HG02798 (cell line): Measurements from ENCODE around the gene NUDT16.
A peak's percentile ranks its signal among the peaks of the same experiment; 100 is the strongest.
"Not testable (repeated sequence)": the region's sequence is repeated elsewhere in the genome, so short reads cannot be mapped to it uniquely, and the experiment has no call there.

Experiments
- ATAC-seq: cut with Tn5 transposase; IDR thresholded peaks from one replicate; pipeline ENCODE4 v1.9.1; 2021; ENCODE audit warnings: mild to moderate bottlenecking; ENCODE audit not compliant: unreplicated experiment, poor library complexity

The NUDT16 gene

DNA sequence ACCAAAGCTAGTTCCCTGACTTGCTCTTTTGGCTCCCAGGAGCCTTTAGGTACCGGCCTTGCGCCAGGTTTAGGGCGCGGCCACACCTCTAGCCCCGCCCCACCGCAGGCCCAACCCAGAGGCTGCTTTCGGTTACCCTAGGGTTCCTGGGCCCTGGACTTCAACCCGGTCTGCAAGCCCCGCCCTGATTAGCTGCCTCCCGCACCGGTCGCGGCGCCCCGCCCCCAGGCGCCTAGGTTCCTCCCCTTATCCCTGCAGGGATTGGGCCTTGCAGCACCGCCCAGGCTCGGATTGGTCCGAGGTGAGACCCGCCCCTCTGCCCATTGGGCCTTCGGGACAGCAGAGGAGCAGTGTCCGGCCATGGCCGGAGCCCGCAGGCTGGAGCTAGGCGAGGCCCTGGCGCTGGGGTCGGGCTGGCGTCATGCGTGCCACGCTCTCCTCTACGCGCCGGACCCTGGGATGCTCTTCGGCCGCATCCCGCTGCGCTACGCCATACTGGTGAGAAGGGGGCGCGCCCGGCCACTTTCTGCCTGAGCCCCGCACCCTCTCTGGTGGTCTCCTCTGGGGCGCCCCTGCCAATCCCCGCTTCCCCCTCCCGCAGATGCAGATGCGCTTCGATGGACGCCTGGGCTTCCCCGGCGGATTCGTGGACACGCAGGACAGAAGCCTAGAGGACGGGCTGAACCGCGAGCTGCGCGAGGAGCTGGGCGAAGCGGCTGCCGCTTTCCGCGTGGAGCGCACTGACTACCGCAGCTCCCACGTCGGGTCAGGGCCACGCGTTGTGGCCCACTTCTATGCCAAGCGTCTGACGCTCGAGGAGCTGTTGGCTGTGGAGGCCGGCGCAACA, at the start of gene NUDT16:
NUDT16 (plus strand) TSS at position 330 of the 847 bp plus-strand sequence; CDS start at position 361, 31 bp downstream.
- peak; percentile 98 for ATAC-seq

DNA sequence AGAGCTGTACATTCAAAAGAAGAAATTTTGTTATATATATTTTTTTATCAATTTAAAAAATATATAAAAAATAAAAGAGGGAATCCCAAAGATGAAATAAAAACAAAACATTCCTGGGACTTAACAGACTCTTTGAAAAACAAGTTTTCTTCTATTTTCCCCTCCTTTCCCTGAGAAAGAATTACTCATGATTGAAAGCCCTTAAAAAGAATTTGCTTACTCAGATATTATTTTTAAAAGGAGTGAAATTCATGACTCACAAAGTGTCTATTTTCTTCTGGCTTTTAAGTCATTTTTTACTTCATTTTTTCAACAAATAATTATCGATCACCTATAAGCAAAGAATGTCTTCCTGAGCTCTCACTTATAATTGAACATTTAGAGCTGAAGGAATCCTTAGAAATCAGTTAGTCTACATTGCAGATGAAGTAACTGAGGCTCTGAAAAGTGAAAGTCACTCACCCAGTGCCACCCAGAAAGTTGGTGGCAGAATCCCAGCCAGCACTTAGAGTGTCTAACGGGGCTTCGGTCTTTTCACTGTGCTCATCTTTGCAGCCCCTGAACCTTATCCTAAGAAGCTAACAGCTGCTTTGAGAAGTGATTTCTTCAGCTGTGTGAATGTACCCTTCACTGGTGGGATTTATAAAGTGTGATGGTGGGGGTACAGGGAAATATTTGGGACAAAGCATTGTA, 42.5 kb upstream of the NUDT16 start:
- ATAC-seq: no peak

DNA sequence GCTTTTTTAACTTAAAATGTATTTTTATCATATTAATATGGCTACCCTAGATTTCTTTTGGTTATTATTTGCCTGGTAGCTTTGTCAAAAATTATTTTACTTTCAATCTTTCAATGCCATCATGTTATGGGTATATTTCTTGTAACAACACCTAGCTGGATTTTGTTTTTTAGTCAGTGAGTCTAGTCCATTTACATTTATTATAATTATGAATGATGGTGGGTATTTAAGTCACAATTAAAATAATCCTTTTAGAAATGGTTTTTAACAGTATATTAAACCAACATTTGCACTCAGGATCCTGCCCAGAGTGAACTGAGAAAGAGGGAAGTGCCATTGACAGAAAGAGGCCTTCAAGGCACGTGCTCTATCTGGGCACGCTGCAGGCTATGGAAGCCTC, 39.8 kb upstream of the NUDT16 start:
- ATAC-seq: no peak

DNA sequence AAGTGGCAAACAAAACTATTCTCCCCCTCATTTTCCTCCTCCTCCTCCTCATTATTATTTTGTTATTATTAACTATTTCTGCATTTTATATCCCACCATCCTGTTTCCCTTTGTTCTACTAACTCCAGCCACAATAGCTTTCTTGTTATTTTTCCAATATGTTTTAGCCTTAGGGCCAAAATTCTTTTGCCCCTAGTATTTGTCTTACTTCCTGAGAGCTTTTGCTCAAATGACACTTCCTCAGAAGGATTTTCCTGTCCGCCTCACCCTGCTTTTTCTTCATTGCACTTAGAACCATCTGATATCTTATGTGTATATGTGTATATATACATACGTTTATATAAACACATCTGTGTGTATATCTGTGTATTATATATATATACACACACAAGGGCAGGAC, 32.7 kb upstream of the NUDT16 start:
- ATAC-seq: no peak

DNA sequence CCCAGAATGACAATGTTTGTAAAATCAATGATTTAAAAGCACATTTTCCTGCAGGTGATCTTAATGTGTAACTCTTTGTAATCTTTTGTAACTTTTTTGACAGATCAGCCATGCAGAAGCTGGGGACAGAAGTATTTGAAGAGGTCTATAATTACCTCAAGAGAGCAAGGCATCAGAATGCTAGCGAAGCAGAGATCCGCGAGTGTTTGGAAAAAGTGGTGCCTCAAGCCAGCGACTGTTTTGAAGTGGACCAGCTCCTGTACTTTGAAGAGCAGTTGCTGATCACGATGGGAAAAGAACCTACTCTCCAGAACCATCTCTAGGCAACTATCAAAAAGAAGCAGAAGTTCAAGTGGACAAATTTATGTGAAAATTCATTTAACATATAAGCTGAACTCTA, 32.1 kb upstream of the NUDT16 start:
- no peak for ATAC-seq

DNA sequence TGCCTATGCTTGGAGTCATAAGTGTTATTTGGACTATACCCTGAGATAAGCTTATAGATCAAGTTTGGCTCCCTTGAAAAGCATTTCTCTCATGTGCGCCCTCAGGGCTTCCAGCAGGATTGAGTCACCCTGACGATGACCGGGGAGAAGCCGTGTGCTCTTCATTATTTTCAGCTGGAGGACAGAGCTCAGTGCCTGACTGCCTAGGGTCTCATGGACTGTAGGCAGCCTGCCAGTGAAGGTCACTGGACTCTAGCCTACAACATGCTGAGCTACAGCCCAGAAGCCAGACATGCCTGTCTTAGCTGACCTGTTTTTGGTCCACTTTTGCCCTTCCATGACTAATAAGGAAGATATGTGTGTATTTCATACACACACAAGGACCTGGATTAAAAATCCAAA, 31.6 kb upstream of the NUDT16 start:
- no peak for ATAC-seq

DNA sequence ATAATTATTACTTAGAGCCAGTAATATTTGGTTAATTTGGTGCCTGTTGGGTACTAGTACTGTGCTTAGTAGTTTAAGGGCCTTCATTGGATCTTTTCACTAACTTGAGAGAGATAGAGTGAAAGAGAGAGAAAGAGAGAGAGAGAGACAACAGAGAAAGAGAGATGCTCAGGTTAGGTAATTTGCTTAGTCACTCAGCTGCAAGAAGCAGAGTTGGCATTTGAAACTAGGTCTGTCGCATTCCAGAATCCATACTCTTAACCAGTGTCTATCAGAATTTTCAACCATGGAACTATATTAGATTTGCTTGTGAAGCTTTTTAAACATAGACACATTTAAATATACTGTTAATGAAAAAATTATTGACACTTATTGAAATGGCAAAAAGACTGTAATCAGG, 31.1 kb upstream of the NUDT16 start:
- no peak for ATAC-seq

DNA sequence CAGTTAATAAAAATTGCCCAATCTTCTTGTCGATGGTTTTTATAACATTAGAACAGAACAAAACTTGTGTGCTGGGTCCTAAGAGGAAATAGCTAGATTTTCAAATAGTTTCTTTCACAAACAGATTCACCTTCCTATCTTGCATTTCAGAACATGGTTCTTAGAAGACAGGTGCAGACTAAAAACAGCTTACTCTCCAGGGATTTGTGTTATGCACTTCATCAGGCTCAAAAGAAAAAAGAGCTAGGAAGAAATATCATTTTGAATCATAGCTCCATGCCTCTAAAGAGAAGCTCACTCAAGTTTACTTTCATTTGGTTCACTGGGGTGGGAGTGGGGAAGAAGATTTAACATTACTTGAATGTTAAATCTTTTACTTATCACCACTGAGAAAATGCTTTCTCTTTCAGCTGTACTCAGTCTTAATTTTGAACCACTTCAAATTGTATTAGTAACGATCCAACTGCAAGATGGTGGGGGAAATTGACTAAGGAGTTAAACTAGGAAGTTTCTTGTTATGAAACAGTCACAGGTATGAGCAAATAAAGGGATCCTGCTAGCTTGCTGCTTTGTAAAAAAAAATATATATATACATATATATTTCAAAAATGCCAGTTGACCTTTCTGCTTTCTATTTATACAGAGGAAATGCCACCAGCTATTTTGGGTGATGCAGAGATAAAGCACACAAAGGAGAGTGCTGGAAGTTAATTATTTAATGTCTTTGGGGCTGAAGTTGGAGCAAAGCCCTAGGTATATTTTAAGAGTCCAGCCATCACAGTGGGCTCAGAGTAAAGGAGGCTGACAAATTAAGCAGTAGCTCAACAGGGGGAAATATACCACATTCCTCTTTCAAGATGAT, 28.3 kb upstream of the NUDT16 start:
- ATAC-seq: no peak

DNA sequence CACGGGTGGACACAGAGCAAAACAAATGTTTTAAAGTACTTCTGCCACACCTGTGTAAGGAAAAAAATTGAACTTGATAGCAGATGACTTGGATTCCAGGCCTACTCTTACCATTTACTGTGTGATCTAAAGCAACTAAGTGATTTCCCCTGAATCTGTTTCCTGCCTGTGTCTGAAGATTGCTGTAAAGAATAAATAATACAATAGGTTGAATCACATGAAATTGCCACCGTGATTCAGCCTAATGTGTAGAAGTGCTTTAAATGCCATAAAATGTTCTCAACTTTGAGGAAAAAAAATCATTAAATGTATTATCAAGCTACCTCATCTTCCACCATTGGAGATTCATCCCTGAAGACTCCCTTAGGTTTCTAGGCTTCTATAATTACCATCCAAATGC, 27.6 kb upstream of the NUDT16 start:
- no peak for ATAC-seq

DNA sequence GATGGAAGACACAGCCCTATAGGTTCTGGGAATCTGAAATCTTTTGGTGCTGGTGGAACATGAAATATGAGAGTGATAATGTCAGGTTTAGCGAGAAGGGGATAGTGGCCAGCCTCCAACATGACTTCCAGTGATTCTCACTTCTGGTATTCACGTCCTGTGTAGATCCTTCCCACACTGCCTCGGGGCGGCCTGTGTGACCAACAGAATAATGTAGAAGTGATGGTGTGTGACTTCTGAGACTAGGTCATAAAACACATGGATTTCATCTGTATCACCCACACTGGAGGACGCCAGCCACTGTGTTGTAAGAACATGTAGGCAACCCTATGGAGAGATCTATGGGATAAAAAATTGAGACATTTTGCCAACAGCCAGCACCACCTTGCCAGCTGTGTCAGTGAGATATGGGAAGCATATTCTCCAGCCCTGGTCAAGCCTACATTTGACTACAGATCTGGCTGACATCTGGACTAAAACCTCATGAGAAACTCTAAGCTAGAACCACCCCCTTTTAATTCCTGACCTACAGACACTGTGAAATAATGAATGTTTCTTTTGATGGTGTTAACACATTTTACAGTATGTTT, 25.5 kb upstream of the NUDT16 start:
- no peak for ATAC-seq

DNA sequence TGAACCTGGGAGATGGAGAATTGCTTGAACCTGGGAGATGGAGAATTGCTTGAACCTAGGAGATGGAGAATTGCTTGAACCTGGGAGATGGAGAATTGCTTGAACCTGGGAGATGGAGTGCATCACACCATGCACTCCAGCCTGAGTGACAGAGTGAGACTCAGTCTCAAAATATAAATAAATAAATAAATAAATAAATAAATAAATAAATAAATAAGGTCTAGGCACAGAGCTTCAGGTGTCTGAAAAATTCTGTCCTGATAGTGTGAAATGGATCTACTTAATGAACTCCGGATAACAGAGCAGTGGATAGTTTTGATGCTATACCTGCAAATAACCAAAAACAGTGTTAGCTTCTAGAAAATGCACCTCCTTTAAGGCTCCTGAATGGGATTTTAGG, 24.3 kb upstream of the NUDT16 start:
- no peak for ATAC-seq

DNA sequence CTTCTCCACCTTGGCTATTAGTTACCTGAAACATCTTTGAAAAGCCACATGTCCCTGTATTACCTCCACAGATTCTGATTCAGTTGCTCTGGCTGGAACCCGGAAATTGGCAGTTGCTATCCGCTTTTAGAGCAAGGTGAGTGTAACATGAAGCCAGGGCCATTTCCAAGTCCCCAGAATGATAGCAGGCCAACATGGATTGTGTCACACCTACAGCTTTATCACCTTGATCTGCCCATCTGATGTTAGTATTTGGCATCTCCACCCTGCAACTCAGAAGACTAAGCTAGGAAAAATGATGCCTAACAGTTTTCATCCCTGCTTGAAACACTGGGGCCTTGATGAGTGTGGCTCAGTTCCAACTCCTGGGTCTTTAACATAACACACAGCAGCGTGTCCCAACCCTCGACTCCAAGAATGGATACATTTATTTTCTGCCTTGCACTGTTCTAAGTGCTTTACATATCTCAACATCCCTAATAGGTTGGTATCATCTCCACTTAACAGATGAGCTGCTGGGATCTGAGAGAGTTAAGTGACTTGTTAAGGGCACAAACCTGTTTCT, 21.3 kb upstream of the NUDT16 start:
- no peak for ATAC-seq

DNA sequence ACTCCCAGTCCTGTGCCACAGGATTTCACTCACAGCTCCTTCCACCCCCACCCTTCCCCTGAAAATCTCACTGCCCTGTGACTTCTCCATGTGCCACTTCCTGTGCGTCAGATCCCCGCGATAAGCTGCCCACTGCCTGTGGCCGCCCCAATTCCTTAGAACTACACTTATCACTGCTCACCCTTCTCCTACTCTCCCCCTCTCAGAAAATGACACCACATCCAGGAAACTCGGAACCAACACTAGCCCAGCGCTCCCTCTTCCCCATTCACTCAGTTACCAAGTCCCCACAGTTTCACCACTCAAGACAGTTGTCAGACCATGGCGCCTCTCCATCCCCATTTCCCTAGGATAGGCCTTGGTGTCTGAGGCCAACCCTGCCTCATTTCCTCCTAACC, 20.5 kb upstream of the NUDT16 start:
- not testable (repeated sequence) for ATAC-seq

DNA sequence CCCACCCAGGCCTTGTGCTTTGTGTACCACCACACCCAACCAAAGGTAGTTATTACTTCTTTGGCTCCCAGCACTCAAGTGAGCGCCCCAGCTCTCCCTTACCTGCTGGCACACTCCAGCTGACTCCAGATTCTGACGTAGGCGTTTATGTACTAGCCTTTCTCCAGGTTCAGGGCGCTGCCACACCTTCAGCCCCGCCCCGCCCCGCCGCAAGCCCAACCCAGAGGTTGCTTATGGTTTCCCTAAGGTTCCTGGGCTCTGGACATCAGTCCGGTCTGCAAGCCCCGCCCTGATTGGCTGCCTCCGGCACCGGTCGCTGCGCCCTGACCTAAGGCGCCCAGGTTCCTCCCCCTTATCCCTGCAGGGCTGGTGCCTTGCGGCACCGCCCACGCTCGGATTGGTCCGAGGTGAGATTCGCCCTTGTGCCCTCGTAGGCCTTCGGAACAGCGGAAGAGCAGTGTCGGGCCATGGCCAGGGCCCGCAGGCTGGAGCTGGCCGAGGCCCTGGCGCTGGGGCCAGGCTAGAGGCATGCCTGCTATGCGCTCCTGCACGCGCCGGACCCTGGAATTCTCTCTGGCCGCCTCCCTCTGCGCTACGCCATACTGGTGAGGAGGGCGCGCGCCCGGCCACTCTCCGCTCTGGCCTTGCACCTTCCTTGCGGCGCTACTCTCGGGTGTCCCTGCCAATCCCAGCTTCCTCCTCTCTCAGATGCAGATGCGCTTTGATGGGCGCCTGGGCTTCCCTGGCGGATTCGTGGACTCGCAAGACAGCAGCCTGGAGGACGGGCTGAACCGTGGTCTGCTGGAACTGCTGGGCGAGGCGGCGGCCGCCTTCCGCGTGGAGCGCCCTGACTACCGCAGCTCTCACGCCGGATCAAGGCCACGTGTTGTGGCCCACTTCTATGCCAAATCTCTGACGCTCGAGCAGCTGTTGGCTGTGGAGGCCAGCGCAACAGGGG, 19.8 kb upstream of the NUDT16 start:
- peak; percentile 97 for ATAC-seq

DNA sequence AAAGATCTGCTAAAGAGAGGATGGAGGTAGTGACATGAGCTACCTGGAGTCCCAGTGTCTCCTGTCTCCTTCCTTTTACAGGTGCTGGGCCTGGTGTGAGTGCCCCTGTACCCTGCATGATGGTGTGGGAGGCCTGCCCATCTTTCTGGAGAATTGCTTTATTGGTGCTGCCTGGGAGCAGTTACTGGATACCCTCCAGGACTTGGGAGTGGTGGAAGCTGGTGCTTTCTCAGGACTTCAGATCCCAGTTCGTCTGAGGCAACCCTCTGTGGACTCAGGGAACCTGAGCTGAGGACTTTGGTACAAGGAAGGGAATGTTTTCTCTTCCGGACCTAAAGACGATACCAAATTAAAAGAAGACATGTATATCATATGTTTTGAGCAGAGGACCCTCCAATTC, 18.3 kb upstream of the NUDT16 start:
- ATAC-seq: no peak

DNA sequence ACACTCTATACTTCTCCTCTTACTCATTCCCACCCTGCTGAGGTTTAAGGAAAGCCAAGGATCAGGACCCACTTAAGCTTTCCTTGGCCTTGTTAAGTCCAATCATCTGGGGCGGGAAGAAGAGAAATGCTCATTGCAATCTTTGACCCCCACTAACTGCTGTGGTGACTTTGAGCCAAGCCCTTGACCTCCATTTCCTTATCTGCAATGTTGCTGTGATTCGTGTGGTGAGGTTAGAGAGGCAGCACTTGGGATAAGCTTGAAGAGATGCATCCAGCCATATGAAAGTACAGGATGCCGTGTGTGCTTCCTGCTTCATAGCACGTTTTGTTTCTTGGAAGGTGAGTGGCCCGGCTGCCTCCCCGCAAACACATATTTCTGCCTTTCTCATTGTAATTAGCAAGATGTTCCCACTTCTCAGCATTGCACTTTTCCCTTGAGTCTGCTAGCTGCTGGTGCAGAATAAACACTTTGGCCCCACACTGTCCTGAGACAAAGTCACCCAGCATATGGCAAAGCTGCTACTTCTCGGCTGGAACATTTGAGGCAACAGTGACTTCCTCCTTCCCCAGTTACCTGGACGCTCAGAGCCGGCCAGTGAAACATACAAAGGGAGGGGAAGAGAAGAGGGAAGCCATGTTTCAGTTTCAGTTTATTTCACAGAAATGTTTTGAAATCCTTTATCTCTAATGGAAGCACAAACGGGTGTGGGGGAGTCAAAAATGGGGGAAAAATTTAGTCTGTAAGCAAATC, 10.5 kb upstream of the NUDT16 start:
- ATAC-seq: no peak

DNA sequence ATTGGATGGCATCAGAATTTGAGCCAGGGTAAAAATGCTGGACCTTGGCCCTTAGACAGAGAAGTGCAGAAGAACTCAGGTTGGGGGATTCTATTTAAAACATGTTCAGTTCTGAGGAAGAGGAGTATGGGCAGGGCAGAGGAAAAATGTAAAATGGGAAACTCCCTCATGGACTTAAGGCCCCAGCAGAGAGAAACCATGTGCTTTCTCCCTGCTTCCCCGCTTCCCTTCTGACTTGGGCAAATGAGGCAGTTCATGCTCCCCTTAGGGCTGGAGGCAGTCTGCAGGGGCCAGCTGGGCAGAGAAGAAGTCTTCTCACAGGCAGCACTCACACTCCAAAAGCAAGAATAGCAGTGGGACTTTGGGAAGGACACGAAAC, 9.9 kb upstream of the NUDT16 start:
- no peak for ATAC-seq

DNA sequence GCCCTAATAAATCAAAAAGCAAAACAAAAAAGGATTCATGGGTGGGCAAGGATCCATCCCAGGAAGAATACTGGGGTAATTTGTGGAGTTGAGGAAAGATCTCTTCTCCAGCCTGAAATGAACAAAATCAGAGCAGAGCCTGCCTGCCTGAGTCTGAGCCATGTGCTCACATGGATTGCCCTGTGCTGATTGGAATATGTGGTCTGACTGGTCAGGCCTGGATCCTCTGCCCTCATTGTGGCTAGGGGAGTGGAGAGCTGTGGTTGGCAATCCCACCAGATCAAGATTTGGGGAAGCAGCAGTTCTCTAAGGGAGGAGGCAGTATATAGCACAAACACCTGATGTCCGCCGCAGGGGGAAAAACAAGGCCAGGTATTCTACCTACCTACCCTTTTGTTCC, 6.8 kb upstream of the NUDT16 start:
- no peak for ATAC-seq
